Measurements from ENCODE around the gene RGS19. TPM values are rescaled to one million over a fixed set of nuclear protein-coding genes. Genes with fewer than 3 reads are reported as not detected.
A peak's percentile ranks its signal among the peaks of the same experiment; 100 is the strongest.

RGS19 gene
- total RNA-seq, 1 donor from 2014 or later, result 53.4 TPM

DNA sequence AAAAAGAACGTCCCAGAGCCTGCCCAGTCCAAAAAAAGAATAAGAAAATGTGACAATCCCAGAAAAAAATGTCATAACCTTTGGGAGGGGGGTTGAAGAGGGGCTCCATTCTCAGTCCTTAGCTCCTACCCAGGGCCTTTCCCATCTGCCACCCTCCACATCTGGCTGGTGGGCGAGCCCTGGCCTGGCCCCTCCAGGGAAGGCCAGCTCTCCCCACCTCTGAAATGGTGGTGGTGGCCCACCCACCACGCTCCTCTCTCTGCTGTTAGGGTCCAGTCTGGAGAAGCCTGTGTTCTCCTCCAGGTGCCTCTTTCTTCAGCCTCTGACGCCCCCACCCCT is 415 bp downstream of the RGS19 start:
- no peaks in the 10 kb centered on the region for H3K27me3 Mint-ChIP-seq
- ATAC-seq (ENCODE audit: low read depth), result no peak
- H3K9me3 Mint-ChIP-seq, result no peaks in the 10 kb centered on the region
- CTCF ChIA-PET, result interaction anchor here (0.8 to 7.5 kb wide), 3 partner anchors 9 to 42 kb away, joined by 3 to 80 read pairs (median 3); partner anchors contain the start of gene TCEA2
- POLR2A ChIA-PET, result interaction anchor here (0.6 to 8.1 kb wide), 16 partner anchors 12 to 558 kb away, joined by 3 to 77 read pairs (median 6); partner anchors contain the start of genes LIME1, NPBWR2, PCMTD2 and PPDPF
- peaks cover 25% of the 10 kb centered on the region for H3K36me3 Mint-ChIP-seq (ENCODE audit: low read depth)
- TF ChIP-seq, protein P1, sequence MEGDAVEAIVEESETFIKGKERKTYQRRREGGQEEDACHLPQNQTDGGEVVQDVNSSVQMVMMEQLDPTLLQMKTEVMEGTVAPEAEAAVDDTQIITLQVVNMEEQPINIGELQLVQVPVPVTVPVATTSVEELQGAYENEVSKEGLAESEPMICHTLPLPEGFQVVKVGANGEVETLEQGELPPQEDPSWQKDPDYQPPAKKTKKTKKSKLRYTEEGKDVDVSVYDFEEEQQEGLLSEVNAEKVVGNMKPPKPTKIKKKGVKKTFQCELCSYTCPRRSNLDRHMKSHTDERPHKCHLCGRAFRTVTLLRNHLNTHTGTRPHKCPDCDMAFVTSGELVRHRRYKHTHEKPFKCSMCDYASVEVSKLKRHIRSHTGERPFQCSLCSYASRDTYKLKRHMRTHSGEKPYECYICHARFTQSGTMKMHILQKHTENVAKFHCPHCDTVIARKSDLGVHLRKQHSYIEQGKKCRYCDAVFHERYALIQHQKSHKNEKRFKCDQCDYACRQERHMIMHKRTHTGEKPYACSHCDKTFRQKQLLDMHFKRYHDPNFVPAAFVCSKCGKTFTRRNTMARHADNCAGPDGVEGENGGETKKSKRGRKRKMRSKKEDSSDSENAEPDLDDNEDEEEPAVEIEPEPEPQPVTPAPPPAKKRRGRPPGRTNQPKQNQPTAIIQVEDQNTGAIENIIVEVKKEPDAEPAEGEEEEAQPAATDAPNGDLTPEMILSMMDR (IDR thresholded peaks at IDR 0.05), result no peak
- H3K4me1 Mint-ChIP-seq, result peaks cover 66% of the 10 kb centered on the region
- peak overlapping the region; percentile 87 for H3K4me3 Mint-ChIP-seq
- intact Hi-C loops (cut with micrococcal nuclease), result loop anchor here (1.0 to 5.0 kb wide), 3 partner anchors 16 to 97 kb away; partner anchors contain the start of genes PRPF6 and TCEA2
- H3K27ac Mint-ChIP-seq, result peak overlapping the region; percentile 89
- no peak for DNase-seq

DNA sequence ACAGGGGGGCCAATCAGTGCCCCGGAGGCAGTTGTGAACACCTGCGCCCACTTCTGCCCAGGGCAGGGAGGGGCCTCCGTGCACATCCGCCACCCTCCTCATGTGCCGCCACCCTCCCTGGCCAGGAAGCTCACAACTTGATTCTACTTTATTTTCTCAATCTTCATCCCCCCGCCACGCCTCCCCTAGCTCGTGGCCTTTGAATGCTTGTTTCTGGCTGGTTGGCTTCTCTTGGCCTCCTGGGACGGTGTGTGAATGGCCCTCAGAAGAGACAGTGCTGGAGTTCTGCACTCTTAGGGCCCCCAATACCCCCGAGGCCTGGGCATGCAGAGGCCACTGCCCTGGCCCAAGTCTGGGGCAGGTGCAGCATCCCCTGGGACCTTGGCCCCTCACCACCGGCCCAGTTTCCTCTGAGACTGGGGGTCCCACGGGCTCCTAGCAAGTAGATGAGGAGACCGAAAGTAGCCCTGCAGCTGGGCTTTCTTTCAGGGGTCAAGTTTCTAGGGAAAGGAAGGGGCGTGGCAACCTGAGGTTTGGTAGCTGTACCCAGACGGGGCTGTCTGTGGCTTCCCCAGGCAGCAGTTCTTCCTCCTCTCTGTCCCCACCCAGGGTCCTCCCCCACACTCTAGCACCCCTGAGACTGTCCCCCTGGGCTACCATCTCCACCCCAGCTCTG is 1.3 kb downstream of the RGS19 start:
- H3K4me1 Mint-ChIP-seq, result peaks cover 66% of the 10 kb centered on the region
- DNase-seq, result peak; percentile 63

GRCh38 chr20:64077541-64077875 is 1.8 kb downstream of the RGS19 start:
- Mint-ChIP-seq H3K36me3 (ENCODE audit: low read depth) (peaks cover 36% of the 10 kb centered on the region), H3K4me1 (peaks cover 62% of the 10 kb centered on the region), H3K4me3 (peak overlapping the region; percentile 87), H3K27ac (peak overlapping the region; percentile 89), H3K27me3 (no peaks in the 10 kb centered on the region), H3K9me3 (no peaks in the 10 kb centered on the region)
- CTCF ChIA-PET, result interaction anchor here (1.4 to 2.8 kb wide), 3 partner anchors 11 to 97 kb away, joined by 3 to 13 read pairs (median 8); partner anchors contain the start of gene PRPF6
- TF ChIP-seq, protein P1 (IDR thresholded peaks at IDR 0.05), result no peak
- ATAC-seq (ENCODE audit: low read depth) (no peak), DNase-seq (no peak)
- intact Hi-C loops (cut with micrococcal nuclease), result loop anchor here (5.0 kb wide), 1 partner anchor 95 kb away; the partner anchor contains the start of gene PRPF6
- POLR2A ChIA-PET, result interaction anchor here (0.6 to 8.1 kb wide), 9 partner anchors 11 to 540 kb away, joined by 3 to 77 read pairs (median 8); partner anchors contain the start of genes PRPF6, SAMD10 and TCEA2

More for the DNA sequence above, 1.3 kb downstream of the RGS19 start:
- intact Hi-C loops (cut with micrococcal nuclease), result loop anchor here (1.0 to 5.0 kb wide), 2 partner anchors 15 to 96 kb away; partner anchors contain the start of genes PRPF6 and TCEA2
- ATAC-seq (ENCODE audit: low read depth), result peak; percentile 49
- H3K36me3 Mint-ChIP-seq (ENCODE audit: low read depth), result peaks cover 33% of the 10 kb centered on the region
- H3K27ac Mint-ChIP-seq, result peak overlapping the region; percentile 89
- TF ChIP-seq, protein P1 (IDR thresholded peaks at IDR 0.05), result no peak
- no peaks in the 10 kb centered on the region for H3K27me3 Mint-ChIP-seq
- H3K4me3 Mint-ChIP-seq, result peak overlapping the region; percentile 87
- POLR2A ChIA-PET, result interaction anchor here (0.6 to 8.1 kb wide), 11 partner anchors 12 to 558 kb away, joined by 3 to 77 read pairs (median 8); partner anchors contain the start of genes NPBWR2, PPDPF, PRPF6 and SAMD10
- CTCF ChIA-PET, result interaction anchor here (0.9 to 2.8 kb wide), 4 partner anchors 12 to 97 kb away, joined by 3 to 13 read pairs (median 6); partner anchors contain the start of gene PRPF6
- H3K9me3 Mint-ChIP-seq, result no peaks in the 10 kb centered on the region

DNA sequence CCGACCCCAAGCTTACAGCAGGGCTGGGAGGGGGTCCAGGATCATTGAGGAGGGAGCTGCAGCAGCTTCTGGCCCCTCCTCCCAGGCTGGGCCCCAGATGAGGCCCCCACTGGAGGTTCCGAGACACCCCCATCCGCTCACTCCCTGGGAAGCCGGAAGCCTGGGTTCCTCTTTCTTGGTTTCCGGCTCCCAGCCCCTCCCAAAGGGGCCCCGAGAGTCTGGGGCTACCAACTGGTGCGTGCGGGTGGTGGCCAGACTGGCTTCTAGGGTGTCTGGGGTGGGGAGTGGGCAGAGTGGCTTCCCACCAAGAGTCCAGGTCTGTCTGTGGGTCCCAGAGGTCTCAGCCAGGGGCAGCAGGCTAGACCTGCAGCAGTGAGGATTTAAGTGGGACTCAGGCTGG is 2.2 kb downstream of the RGS19 start:
- Mint-ChIP-seq H3K4me3 (peak overlapping the region; percentile 87), H3K27me3 (no peaks in the 10 kb centered on the region), H3K27ac (peak overlapping the region; percentile 89), H3K9me3 (no peaks in the 10 kb centered on the region), H3K4me1 (peaks cover 62% of the 10 kb centered on the region), H3K36me3 (ENCODE audit: low read depth) (peaks cover 40% of the 10 kb centered on the region)
- intact Hi-C loops (cut with micrococcal nuclease), result loop anchor here (5.0 kb wide), 1 partner anchor 95 kb away; the partner anchor contains the start of gene PRPF6
- POLR2A ChIA-PET, result interaction anchor here (1.2 to 8.1 kb wide), 6 partner anchors 11 to 535 kb away, joined by 3 to 77 read pairs (median 14); partner anchors contain the start of genes PRPF6, SAMD10 and TCEA2
- CTCF ChIA-PET, result interaction anchor here (1.4 to 2.8 kb wide), 3 partner anchors 11 to 96 kb away, joined by 3 to 13 read pairs (median 8); partner anchors contain the start of gene PRPF6
- peak; percentile 55 for DNase-seq
- TF ChIP-seq, protein P1 (IDR thresholded peaks at IDR 0.05), result no peak
- peak; percentile 12 for ATAC-seq (ENCODE audit: low read depth)
